Tibial nerve (tissue), 4 donors: Measurements from ENCODE around the gene SPRY2. TPM values are rescaled to one million over a fixed set of nuclear protein-coding genes. Genes with fewer than 3 reads are reported as not detected.
A peak's percentile ranks its signal among the peaks of the same experiment; 100 is the strongest.

Source experiments
- DNase-seq, 2 donors: peaks; one replicate each; pipeline ENCODE4 v3.0.0-alpha.2; 2019; ENCODE audit warnings: low spot score in 2 of 2
- H3K27ac ChIP-seq, 4 donors: fragments of 200-600 bp; sonication (generic) in 3 of 4; one replicate each; pipeline ENCODE4 v1.5.1; 2017 to 2019; ENCODE audit warnings: mild to moderate bottlenecking in 1 of 4
- H3K27me3 ChIP-seq, 2 donors: fragments of 200-600 bp; sonication (generic) in 1 of 2; one replicate each; pipeline versions ENCODE4 v1.5.1 to v1.6.0; 2017 to 2019
- H3K36me3 ChIP-seq, 3 donors: fragments of 200-600 bp; sonication (generic); one replicate each; pipeline ENCODE4 v1.5.1; 2018 to 2019
- H3K4me1 ChIP-seq, 4 donors: fragments of 200-600 bp; sonication (generic) in 3 of 4; one replicate each; pipeline ENCODE4 v1.5.1; 2017 to 2019
- H3K4me3 ChIP-seq, 4 donors: fragments of 200-600 bp; sonication (generic) in 3 of 4; one replicate each; pipeline ENCODE4 v1.5.1; 2017 to 2019; ENCODE audit warnings: mild to moderate bottlenecking in 1 of 4, moderate library complexity in 1 of 4
- H3K9me3 ChIP-seq, 4 donors: fragments of 200-600 bp; sonication (generic) in 3 of 4; one replicate each; pipeline ENCODE4 v1.5.1; 2017 to 2019
- EP300 ChIP-seq, 2 donors: sonication (generic); formaldehyde crosslinking; IDR thresholded peaks; one replicate each; pipeline ENCODE4 v1.6.1; 2017; ENCODE audit warnings: antibody characterized with exemption in 2 of 2, mild to moderate bottlenecking in 1 of 2
- POLR2A ChIP-seq, 2 donors: fragments of 450-650 bp; IDR thresholded peaks; one replicate each; pipeline ENCODE4 v1.6.1; 2017; ENCODE audit warnings: antibody characterized with exemption in 2 of 2, mild to moderate bottlenecking in 2 of 2, moderate library complexity in 2 of 2
- WGBS, 2 donors: methylation state at CpG; one replicate each; pipeline ENCODE4 v1.1.5; 2018; 5-methylcytosine and 5-hydroxymethylcytosine counted together
- total RNA-seq, 4 donors: library from RNA; depleted of rRNA; stranded (reverse); fragments of >200 nt; gene quantifications; one replicate each; pipeline ENCODE4 v1.1.0, GENCODE V29; 2016
- TF ChIP-seq, protein P1 (sequence below), 5 experiments: fragments of 200-600 bp in 3 of 5; fragments of 450-650 bp in 2 of 5; sonication (generic) in 3 of 5; IDR thresholded peaks; one replicate each; pipeline ENCODE4 v1.5.1; 2016 to 2019; ENCODE audit warnings: antibody characterized with exemption in 5 of 5, mild to moderate bottlenecking in 3 of 5, moderate library complexity in 2 of 5

SPRY2 gene
- total RNA-seq, 4 donors from 2014 or later, result 80.4 to 122 (median 92.5) TPM

DNA sequence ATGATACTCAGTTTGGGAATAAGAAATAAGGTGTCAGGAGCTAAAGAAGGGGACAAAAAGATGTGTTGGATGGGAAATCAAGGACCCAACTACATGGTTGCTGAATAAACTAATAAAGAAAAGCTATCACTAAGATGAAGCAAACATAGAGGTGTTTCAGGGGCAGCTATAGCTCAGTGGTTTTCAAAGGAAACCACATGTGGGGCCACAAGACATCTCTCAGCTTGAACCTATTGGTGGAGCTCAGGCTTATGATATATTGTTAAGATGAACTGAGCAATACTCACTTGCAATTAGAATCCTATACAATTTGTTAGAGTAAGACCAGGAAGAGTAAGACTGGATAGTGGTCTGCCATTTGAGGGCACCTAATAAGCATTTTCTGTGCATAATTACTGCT, 45.1 kb upstream of the SPRY2 start:
- no peak overlapping the region for H3K27ac ChIP-seq
- H3K4me3 ChIP-seq, result no peak overlapping the region
- no peak for DNase-seq
- peaks cover 0 to 8% (median 0%) of the 10 kb centered on the region in 4 donors for H3K4me1 ChIP-seq
- peaks cover 0 to 11% (median 1%) of the 10 kb centered on the region in 4 donors for H3K9me3 ChIP-seq
- H3K27me3 ChIP-seq, result no peaks in the 10 kb centered on the region
- TF ChIP-seq POLR2A (IDR thresholded peaks at IDR 0.05) (no peak), EP300 (IDR thresholded peaks at IDR 0.05) (no peak)
- TF ChIP-seq, protein P1, sequence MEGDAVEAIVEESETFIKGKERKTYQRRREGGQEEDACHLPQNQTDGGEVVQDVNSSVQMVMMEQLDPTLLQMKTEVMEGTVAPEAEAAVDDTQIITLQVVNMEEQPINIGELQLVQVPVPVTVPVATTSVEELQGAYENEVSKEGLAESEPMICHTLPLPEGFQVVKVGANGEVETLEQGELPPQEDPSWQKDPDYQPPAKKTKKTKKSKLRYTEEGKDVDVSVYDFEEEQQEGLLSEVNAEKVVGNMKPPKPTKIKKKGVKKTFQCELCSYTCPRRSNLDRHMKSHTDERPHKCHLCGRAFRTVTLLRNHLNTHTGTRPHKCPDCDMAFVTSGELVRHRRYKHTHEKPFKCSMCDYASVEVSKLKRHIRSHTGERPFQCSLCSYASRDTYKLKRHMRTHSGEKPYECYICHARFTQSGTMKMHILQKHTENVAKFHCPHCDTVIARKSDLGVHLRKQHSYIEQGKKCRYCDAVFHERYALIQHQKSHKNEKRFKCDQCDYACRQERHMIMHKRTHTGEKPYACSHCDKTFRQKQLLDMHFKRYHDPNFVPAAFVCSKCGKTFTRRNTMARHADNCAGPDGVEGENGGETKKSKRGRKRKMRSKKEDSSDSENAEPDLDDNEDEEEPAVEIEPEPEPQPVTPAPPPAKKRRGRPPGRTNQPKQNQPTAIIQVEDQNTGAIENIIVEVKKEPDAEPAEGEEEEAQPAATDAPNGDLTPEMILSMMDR (IDR thresholded peaks at IDR 0.05), result no peak
- no peaks in the 10 kb centered on the region for H3K36me3 ChIP-seq

DNA sequence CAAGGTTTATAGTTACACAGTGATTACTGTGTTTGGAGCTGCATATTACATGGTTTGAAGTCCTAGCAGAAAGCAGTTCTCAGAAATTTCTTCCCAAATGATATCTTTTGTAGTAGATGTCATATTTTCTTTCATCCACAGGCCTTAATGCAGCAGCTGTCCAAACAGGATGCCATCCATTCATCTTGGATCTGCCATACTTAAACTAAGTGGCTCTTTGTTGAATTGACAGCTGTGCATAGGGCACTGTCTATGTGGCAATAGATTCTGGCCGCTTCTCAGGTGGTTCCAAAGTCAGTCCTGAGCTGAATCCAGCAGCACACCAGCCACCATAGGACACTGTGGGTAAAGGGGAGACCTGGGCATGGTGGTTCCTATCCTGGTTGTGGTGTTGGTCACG, 41.6 kb upstream of the SPRY2 start:
- no peaks in the 10 kb centered on the region for H3K4me1 ChIP-seq
- no peaks in the 10 kb centered on the region for H3K9me3 ChIP-seq
- no peaks in the 10 kb centered on the region for H3K36me3 ChIP-seq
- H3K27ac ChIP-seq, result no peak overlapping the region
- H3K4me3 ChIP-seq, result no peak overlapping the region
- no peak for TF ChIP-seq EP300 (IDR thresholded peaks at IDR 0.05)
- TF ChIP-seq, protein P1 (IDR thresholded peaks at IDR 0.05), result no peak
- no peak for TF ChIP-seq POLR2A (IDR thresholded peaks at IDR 0.05)
- 86 to 94% methylated on average over 2 of the region's 2 CpGs for WGBS, 2 donors
- no peaks in the 10 kb centered on the region for H3K27me3 ChIP-seq
- DNase-seq, result no peak

- Histone ChIP-seq H3K27me3 (no peaks in the 10 kb centered on the region), H3K4me3 (no peak overlapping the region), H3K4me1 (peaks cover 0 to 7% (median 0%) of the 10 kb centered on the region in 4 donors), H3K9me3 (no peaks in the 10 kb centered on the region), H3K27ac (no peak overlapping the region), H3K36me3 (no peaks in the 10 kb centered on the region)
- TF ChIP-seq, protein P1 (IDR thresholded peaks at IDR 0.05), result no peak
- no peak for TF ChIP-seq EP300 (IDR thresholded peaks at IDR 0.05)
- TF ChIP-seq POLR2A (IDR thresholded peaks at IDR 0.05), result no peak
- no peak for DNase-seq
- WGBS, 2 donors, result 61 to 70% methylated on average over 3 of the region's 3 CpGs
Measured at GRCh38 chr13:80379245-80379644, 38.3 kb upstream of the SPRY2 start.

DNA sequence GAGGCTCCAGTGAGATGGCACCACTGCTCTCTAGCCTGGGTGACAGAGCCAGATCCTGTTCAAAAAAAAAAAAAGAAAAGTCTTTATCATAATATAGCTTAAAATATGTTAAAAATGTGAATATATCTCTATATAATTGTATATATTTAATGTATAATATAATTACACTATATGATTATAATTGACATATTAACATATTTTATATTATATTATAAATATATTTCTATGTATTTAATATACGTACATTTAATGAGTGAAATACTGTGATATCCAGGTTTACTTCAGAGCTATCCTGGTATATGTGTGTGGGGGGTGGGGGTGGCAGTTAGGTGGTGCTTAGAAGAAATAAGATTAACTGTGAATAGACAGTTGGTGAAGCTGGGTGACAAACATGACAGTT, 35.6 kb upstream of the SPRY2 start:
- Histone ChIP-seq H3K27me3 (no peaks in the 10 kb centered on the region), H3K9me3 (no peaks in the 10 kb centered on the region), H3K4me1 (peaks cover 0 to 13% (median 3%) of the 10 kb centered on the region in 4 donors), H3K27ac (no peak overlapping the region), H3K36me3 (no peaks in the 10 kb centered on the region), H3K4me3 (no peak overlapping the region)
- 94 to 98% methylated on average over 1 of the region's 1 CpG for WGBS, 2 donors
- DNase-seq, result no peak
- TF ChIP-seq EP300 (IDR thresholded peaks at IDR 0.05), result no peak
- no peak for TF ChIP-seq POLR2A (IDR thresholded peaks at IDR 0.05)
- TF ChIP-seq, protein P1 (IDR thresholded peaks at IDR 0.05), result no peak

GRCh38 chr13:80374901-80375300, 34.0 kb upstream of the SPRY2 start:
- TF ChIP-seq POLR2A (IDR thresholded peaks at IDR 0.05), result no peak
- TF ChIP-seq, protein P1 (IDR thresholded peaks at IDR 0.05), result no peak
- no peak for TF ChIP-seq EP300 (IDR thresholded peaks at IDR 0.05)
- Histone ChIP-seq H3K4me1 (peaks cover 0 to 13% (median 3%) of the 10 kb centered on the region in 4 donors), H3K9me3 (no peaks in the 10 kb centered on the region), H3K4me3 (no peak overlapping the region), H3K27ac (peak overlapping the region in 2 of 4 donors; percentile 26 to 70), H3K36me3 (no peaks in the 10 kb centered on the region), H3K27me3 (no peaks in the 10 kb centered on the region)
- DNase-seq, result peak in 1 of 2 donors; percentile 17
- 73 to 78% methylated on average over 2 of the region's 2 CpGs for WGBS, 2 donors
